ENCODE results near the gene ZBTB45. TPM values are rescaled to one million over a fixed set of nuclear protein-coding genes. Genes with fewer than 3 reads are reported as not detected.

The ZBTB45 gene
- total RNA-seq, 1 donor from 2014 or later = 46.5 TPM

- H3K4me3 ChIP-seq = peak overlapping the region; percentile 55 to 64
- DNase-seq (ENCODE audit: low spot score in 2 of 2) = no peak
- intact Hi-C loops (cut with DNase I) = no loop called here
- no peaks in the 10 kb centered on the region for H3K27me3 ChIP-seq
- H3K27ac ChIP-seq = no peak overlapping the region
- TF ChIP-seq CTCF (IDR thresholded peaks at IDR 0.05) = no peak
- no peaks in the 10 kb centered on the region for H3K36me3 ChIP-seq
- H3K4me1 ChIP-seq = peaks cover 11 to 18% of the 10 kb centered on the region in 2 donors
- no peaks in the 10 kb centered on the region for H3K9me3 ChIP-seq
Measured at GRCh38 chr19:58500242-58500641, 19.4 kb downstream of the ZBTB45 start.

GRCh38 chr19:58499021-58499927, 20.3 kb downstream of the ZBTB45 start:
- intact Hi-C loops (cut with DNase I) = loop anchor here (1.0 to 2.0 kb wide), 7 partner anchors 20 to 98 kb away; partner anchors contain the start of genes TRIM28, ZBTB45, ZNF324B and ZNF446
- Histone ChIP-seq H3K27me3 (no peaks in the 10 kb centered on the region), H3K36me3 (no peaks in the 10 kb centered on the region), H3K27ac (peak overlapping the region; percentile 76 to 79), H3K4me1 (peaks cover 11 to 18% of the 10 kb centered on the region in 2 donors), H3K9me3 (no peaks in the 10 kb centered on the region), H3K4me3 (peak overlapping the region; percentile 60 to 64)
- peak; percentile 96 to 100 for DNase-seq (ENCODE audit: low spot score in 2 of 2)
- TF ChIP-seq CTCF (IDR thresholded peaks at IDR 0.05) = peak in 2 of 3 experiments; percentile 10 to 42

GRCh38 chr19:58498316-58499020, 21.1 kb downstream of the ZBTB45 start:
- no peak for DNase-seq (ENCODE audit: low spot score in 2 of 2)
- peak overlapping the region; percentile 56 to 76 for H3K27ac ChIP-seq
- intact Hi-C loops (cut with DNase I) = loop anchor here (1.0 to 2.0 kb wide), 7 partner anchors 21 to 98 kb away; partner anchors contain the start of genes TRIM28, ZBTB45, ZNF324B and ZNF446

GRCh38 chr19:58497634-58498170, 21.9 kb downstream of the ZBTB45 start:
- TF ChIP-seq CTCF (IDR thresholded peaks at IDR 0.05) = no peak

More at GRCh38 chr19:58498316-58499020, 21.1 kb downstream of the ZBTB45 start:
- Histone ChIP-seq H3K4me1 (peaks cover 11 to 18% of the 10 kb centered on the region in 2 donors), H3K36me3 (no peaks in the 10 kb centered on the region), H3K9me3 (no peaks in the 10 kb centered on the region), H3K27me3 (no peaks in the 10 kb centered on the region), H3K4me3 (peak overlapping the region; percentile 60 to 64)
- no peak for TF ChIP-seq CTCF (IDR thresholded peaks at IDR 0.05)

GRCh38 chr19:58492265-58492664, 27.3 kb downstream of the ZBTB45 start:
- no peak overlapping the region for H3K27ac ChIP-seq
- H3K36me3 ChIP-seq = no peaks in the 10 kb centered on the region
- intact Hi-C loops (cut with DNase I) = no loop called here
- H3K27me3 ChIP-seq = no peaks in the 10 kb centered on the region
- no peak for TF ChIP-seq CTCF (IDR thresholded peaks at IDR 0.05)
- H3K4me3 ChIP-seq = no peak overlapping the region
- no peak for DNase-seq (ENCODE audit: low spot score in 2 of 2)
- no peaks in the 10 kb centered on the region for H3K9me3 ChIP-seq
- no peaks in the 10 kb centered on the region for H3K4me1 ChIP-seq

More at GRCh38 chr19:58497634-58498170, 21.9 kb downstream of the ZBTB45 start:
- Histone ChIP-seq H3K36me3 (no peaks in the 10 kb centered on the region), H3K27me3 (no peaks in the 10 kb centered on the region), H3K4me3 (peak overlapping the region in 1 of 2 donors; percentile 64), H3K4me1 (peaks cover 11 to 18% of the 10 kb centered on the region in 2 donors), H3K27ac (peak overlapping the region in 1 of 2 donors; percentile 56), H3K9me3 (no peaks in the 10 kb centered on the region)
- no peak for DNase-seq (ENCODE audit: low spot score in 2 of 2)
- intact Hi-C loops (cut with DNase I) = loop anchor here (2.0 kb wide), 1 partner anchor 97 kb away; no protein-coding TSS in a partner anchor
